ENCODE results near the gene DYTN.
"Not testable (repeated sequence)": the region's sequence is repeated elsewhere in the genome, so short reads cannot be mapped to it uniquely, and the experiment has no call there.

DYTN gene, protein sequence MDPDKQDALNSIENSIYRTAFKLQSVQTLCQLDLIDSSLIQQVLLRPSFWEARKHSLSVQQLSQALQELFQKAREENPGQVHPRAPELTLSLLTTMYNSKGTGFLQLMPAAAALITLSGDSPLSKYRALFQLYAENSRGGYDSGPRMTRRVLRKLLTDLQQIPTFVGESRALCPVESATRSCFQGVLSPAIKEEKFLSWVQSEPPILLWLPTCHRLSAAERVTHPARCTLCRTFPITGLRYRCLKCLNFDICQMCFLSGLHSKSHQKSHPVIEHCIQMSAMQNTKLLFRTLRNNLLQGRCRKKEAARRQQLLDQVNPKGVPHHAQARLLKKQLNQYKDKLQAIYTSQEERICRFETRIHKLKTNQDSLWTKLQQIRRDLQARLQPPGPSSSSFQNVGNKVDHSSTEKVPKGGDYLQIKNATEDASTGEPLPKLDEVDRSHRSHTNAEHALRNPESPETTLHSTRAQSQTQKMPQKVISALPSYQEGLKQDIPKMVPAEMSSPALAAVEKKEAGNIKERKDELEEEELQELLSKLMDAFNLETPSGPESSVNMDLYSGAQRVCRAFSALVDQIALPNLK

DNA sequence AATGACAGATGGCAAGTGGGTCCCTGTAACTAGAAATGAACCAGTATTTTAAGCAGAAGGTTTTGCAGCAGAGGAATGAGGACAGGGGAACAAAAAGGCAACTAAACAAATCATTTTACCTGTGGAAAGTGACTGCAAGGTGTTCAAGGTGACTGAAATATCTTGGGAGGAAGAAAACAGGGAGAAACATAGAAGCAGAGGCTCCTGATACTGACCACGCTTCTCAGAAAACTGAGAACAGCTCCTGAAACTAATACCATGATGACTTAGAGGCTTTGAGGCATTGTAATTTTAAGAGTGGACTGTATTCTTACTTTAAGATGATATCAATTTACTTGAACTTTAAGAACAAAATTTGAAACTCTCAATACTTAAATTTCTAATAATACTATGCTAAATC lies at the start of gene DYTN:
TSS of gene DYTN (minus strand) at position 101 of the 400 bp plus-strand sequence. CDS start 117 bp downstream, outside the sequence.
- DNase-seq (ENCODE audit: low read depth), result no peak

DNA sequence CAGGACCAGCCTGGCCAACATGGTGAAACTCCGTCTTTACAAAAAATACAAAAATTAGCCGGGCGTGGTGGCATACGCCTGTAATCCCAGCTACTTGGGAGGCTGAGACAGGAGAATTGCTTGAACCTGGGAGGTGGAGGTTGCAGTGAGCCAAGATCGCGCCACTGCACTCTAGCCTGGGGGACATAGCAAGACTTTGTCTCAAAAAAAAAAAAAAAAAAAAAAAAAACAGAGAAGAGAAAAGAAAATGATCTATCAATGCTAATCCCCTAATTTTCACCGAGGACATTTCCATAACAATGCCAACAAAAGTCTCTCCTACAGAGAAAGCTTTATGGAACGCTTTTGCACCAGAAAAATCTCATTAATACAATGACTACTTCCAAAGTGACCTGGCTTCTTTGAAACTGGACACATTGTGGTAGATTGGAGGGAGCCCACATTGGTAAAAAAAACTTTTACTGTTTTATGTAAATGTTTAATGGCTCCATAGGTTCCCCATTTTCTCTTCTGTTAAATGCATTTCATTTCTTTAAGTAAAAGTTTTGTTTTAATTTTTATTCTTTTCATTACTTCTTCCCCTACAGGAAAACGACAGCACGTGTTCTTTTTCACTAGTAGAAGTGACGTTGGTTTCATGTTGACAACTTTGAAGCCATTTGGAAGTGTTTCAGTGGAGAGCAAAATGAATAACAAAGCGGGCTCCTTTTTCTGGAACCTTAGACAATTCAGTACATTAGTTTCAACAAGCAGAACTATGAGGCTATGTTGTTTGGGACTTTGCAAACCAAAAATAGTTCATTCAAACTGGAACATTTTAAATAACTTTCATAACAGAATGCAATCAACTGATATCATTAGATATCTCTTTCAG lies 48.1 kb upstream of the DYTN start:
- no peak for DNase-seq (ENCODE audit: low read depth)

DNA sequence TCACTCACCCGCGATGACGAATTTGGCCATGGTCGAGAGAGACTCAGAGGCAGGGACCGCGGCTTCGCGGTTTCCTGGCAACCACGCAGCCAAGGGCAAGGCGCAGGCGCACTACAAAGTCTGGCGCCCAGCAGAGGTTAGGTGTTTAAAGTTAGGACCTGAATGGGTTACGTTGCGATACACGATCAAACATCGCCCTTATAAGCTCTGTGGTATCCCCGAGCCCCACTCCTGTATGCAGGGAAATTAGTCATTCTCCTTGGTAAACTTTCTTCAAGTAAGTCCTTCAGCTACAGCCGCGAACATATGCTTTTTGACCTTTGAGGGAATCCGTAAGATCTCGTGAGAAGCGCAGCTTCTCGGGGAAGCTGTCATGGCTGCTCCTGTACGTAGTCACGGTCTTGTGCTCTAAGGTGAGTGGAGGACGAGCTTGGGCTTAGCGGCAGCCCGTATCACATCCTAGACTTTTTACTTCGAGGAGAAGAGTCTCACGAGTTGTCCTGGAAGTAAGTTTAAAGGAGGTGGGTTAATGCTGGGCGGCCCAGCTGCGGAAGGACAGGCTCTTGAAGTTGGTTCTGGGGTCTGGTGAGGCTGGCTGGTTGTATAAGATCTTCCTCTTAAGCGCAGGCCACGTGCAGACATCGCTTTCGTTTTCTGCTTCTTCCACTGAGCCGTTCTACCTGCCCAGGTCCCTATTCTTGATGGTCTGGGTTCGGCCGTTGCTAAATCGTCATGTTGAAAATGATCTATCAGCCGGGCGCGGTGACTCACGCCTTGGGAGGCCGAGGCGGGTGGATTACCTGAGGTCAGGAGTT lies 47.3 kb upstream of the DYTN start, which contains the start of the genes FASTKD2 and MDH1B:
TSS of gene FASTKD2 (plus strand) at position 365 of the 815 bp plus-strand sequence. CDS start 1,088 bp downstream, outside the sequence.
TSS of gene MDH1B (minus strand) at position 87 of the 815 bp plus-strand sequence. CDS start at position 30, 57 bp downstream.
- peak; percentile 77 for DNase-seq (ENCODE audit: low read depth)

DNA sequence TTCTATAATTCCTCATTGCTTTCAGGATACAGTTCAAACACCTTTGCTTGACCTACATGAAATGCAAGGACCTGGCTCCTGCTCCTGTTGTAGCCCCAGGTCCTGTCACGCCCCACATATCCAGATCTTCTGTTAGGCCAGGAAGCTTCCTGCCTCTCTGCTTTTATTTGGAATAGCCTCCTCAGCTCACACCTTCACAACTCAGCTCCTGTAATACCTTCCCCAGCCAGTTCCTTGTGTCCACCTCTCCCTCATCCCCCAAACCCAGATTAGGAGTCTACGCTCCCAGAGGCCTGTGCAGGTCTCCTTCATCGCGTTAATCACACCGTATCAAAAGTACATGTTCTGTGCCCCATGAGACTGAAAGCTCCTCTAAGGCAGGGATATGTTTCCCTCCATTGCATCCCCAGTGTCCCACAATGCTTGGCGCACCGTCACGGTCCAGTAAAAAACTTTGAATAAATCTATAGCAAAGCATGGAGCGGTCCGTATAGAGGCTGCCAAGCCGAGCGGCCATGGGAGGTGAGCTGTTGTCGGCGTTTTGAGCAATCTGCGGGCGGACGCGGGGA lies 46.6 kb upstream of the DYTN start:
- DNase-seq (ENCODE audit: low read depth), result no peak

DNA sequence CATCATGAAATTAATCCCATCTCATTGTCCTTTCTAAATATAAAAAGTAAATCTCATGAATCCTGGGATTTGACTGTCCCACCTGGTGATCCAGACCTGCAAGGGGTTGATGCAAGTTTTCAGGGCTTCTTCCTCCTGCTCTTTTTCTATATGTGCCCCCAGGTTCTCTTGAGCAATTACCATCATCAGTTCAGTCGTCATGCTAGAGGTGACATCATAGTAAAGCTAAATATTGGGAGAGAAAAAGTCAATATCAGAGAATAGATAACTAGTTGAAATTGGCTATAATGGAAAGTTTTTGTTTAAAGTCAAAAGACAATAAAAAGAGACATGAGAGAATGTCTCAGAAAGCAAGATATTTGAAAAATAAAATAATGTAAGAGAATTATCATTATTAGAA lies 38.6 kb upstream of the DYTN start:
- no peak for DNase-seq (ENCODE audit: low read depth)

DNA sequence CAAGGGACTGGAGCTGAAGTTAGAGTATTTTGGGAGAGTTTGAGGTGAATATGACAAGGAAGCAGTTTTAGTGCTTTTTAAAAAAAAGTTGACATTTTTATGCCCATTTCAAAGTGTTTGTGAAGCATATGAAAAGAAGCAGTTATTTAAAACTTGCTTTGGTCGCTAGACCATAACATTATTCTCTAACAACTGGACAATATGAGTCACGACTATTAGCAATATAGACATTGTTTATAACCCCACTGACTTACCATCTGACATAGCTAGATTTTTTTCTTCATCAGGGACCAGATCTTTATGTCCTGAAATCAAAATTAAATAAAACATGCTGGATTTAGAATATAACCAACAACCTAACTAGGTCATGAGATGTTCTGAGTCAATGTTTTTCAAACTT lies 22.6 kb upstream of the DYTN start:
- no peak for DNase-seq (ENCODE audit: low read depth)

DNA sequence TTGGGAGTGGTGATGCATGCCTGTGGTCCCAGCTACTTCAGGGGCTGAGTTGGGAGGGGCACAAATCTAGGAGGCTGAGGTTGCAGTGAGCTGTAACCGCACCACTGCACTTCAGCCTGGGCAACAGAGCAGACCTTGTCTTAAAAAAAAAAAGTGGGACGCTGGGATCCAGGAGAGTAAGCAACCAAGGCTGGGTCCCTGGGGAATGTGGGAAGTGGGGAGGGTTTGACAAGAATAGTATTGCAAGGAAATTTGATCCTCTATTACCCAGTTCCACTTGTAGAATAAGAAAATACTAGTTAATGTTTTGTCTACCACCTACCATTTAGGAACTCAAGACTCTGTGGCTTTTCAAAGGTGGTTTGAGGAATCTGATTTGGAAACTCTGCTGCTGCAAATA lies 21.1 kb upstream of the DYTN start:
- DNase-seq (ENCODE audit: low read depth), result no peak

DNA sequence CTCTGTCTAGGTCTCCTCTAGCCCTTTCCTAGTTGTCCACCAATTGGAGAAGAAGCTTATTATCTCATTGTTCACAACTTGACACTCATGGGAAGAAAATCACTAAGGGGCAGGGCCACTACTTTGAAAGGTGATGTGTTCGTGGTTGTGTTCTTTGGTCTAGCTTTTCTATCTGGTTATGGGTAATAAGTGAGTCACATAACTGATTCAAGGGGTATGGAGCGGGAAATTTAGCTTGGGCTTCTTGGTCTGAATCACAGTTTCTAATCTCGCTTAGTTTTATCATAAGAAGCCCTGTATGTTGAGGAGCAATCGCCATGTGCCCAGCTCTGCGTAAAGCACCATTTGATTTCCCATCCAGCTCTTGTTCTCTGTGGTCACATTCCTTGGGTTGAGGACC lies 18.7 kb upstream of the DYTN start:
- DNase-seq (ENCODE audit: low read depth), result no peak

DNA sequence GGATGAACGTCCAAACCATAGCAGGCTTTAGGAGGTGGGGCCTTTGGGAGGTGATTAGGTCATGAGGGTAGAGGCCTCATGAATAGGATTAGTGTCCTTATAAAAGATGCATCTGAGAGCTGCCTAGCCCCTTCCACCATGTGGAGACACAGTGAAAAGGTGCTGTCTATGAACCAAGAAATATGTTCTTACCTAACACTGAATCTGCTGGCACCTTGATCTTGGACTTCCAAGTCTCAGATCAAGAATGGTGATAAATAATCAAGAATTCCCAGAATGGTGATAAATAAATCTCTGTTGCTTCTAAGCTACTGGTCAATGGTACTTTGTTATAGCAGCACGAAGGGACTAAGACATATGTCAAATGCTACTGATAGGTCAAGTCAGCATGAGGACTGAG lies 15.1 kb upstream of the DYTN start:
- no peak for DNase-seq (ENCODE audit: low read depth)

DNA sequence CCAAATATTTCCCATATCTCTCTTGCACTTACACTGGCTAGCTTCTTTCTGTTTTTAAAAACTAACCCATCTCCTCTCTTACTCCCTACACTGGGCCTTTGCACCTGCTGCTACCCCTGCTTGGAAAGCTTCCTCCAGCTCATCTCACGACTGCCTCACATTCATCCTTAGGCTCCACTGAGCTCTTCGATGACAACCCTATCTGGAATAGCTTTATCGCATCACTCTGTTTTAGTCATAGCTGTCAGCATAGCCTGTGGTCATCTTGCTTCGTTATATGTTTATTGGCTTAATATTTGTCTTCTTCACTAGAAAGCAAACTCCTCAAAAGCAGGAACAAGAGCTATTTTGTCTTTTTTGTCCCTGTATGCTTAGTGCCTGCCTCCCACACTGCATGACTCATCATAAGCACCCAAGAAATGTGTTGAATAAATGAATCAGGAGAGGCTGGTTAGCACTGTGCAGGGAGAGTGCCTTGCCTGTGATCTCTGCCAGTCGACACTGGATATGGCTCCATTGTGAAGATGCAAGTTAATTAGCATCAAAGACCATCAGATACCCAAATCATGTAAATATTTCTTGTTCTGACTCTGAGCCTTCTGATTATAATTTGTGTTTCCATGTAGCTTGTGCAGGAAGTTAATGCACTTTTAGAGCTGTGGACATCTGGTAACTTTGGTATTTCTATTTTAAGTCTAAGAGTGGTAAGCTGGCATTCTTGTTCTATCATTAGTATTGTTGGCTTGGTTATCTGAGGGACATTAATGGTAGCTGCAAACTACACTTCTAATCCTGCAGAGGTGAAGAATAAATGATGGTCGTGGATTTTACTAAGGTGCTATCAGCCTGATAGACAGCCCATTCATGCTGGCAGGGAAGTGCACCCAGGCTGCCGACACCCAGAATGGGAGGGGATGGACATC lies 10.3 kb upstream of the DYTN start:
- DNase-seq (ENCODE audit: low read depth), result no peak

DNA sequence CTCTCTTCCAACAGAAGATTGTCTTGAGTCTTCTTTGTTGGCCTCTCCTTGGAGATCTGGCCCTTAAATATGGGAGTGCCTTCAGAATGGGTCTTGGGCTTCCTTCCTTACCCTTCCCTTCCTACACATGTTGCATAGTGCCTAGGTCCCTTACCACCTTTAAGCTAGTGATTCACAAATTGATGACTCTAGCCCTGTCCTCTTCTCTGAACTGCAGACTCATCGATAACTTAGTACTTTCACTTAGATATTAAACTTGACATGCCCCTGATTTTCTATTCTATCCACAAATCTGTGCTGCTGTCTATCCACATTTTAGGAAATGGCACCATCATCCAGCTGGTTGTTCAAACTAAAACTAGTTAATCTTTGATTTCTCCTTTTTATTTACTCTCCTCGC lies 9.1 kb upstream of the DYTN start:
- no peak for DNase-seq (ENCODE audit: low read depth)

DNA sequence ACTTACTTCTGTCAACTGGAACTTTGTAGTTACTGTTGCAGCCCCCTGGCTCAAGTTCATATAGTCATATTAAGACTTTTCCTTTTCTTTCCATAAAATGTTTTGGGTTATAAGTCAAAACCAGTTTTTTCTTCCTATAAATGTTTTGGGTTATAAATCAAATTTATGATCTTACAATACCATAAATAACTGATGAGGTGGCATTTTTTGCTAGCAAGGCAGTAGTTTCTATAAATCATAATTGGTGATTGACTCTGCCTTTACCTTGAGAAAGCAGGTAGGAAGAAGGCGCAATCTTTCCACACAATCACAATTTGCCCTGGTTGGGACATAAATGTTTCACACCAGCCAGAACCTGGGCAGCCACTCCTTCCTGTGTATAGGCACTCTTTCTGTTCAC lies 5.1 kb upstream of the DYTN start:
- no peak for DNase-seq (ENCODE audit: low read depth)

DNA sequence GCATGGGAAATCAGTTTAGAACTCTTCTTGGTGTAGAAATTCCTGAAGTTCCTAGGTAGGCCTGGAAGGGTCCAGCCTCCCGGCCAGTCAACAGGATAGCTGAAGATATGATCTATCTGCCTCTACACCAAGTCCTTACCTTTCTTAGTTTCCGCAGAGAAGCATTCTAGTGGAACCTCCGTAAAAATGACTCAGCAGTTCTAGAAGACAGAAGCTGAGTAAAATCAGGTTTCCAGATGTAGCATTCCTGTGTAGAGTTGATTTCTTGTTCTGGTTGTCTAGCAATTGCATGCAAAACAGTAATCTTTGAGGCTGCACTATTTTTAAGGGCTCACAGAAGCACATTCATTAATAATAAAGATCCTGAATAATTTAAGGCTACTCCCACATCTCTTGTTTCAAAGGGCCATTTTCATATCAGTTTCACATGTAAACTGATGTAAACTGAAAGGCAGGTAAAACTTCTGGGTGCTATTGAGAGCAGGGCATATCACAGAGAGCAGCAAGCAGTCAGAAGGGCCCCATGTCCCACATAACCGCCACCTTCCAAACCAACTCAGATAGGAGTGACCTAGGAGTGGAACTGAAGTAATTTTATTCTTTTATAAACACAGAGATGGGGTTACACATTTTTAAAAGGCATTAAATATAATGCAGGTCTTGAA lies 3.2 kb upstream of the DYTN start:
- no peak for DNase-seq (ENCODE audit: low read depth)

DNA sequence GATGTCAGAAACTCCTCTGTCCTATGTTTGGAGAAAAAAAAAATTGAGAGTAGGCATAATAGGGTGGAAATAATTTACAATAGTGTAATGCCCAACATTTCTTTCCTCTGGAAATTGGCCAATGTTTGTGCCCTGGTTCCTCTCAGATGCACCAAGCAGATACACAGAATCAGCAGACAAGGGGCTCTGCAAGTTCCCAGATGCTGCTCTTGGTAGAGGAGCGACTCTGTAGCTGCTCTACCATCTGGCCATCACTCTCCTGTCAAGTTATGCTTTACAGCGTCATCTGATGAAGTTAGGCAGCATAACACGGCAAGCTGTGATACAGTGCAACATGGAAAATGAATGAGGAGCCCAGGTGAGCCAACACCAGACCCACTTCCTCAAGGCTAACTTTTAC lies 1.6 kb downstream of the DYTN start:
- no peak for DNase-seq (ENCODE audit: low read depth)

DNA sequence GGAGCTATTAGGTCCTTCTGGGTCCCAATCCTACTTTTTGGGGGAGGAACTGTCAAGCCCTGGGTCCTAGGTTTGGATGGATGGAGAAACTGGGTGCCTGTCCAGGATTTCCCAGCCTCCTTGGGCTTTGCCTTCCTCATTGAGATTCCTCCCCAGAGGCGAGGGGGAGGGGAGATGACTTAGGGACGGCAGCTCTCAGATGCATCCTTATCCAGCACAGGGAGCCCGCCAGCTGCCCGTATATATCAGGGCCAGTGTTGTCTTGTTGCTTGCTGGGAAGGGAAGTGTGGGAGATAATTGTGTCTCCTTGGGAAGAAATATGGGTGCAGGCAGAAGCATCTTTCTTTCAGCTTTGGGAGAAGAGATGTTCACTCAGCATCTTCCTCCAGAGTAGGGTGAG lies 3.0 kb downstream of the DYTN start:
- DNase-seq (ENCODE audit: low read depth), result not testable (repeated sequence)

DNA sequence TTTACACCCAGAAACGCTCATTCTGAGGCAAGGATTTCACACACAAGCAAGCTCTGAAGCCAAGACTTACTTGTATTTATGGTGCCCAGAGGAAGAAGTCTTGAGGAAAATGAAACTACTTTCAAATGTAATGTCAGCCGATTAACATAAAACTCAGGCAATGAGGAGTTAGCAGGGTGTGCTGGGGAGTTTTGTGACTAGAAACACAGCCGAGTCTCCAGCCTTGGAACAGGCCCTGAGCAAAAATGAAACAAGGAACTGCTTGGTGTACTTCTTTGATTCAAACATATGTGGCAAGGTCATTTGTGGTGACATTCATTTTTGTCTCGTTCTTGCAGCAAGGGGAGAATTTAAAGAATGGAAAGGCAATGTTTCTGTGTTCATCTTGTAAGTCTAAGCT lies 4.5 kb downstream of the DYTN start:
- no peak for DNase-seq (ENCODE audit: low read depth)

DNA sequence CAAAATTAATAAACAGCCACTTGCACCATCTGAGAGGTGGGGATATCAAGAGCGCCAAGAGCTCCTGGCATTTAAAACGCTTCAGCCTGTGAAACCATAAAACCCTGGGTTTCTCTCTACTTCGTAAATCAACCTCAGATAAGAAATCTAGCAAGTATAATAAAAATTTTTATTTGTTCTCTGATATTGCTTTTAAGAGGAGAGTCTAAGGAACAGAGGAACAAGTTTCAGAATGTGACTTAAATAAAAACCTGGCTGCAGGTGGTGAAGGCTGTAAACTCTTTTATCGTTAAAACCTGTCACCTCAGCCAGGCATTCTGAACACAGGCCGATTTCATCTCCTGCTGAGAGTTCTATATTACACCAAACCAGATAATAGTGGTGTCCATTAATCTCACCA lies 9.9 kb downstream of the DYTN start:
- no peak for DNase-seq (ENCODE audit: low read depth)

DNA sequence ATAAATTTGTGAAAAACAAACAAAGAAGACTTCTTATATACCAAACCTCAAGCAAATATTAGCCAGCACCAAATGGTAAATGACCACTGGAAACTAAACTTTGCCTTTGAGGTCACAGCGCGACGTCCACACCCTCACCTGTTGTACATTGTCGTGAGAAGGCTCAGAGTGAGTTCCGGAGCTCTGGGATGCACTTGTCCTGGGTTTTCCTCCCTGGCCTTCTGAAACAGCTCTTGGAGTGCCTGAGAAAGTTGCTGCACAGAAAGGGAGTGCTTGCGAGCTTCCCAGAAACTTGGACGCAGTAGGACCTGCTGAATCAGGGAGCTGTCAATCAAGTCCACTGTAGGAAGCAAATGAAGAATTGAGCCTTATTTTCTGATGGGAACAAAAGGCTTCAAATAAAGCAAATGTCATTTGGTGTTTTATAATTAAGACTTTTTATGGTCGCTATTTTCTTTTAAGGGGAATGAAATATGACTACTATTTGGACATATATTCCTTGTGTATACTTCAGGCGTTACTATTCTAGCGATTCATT lies 11.0 kb downstream of the DYTN start:
- DNase-seq (ENCODE audit: low read depth), result no peak

DNA sequence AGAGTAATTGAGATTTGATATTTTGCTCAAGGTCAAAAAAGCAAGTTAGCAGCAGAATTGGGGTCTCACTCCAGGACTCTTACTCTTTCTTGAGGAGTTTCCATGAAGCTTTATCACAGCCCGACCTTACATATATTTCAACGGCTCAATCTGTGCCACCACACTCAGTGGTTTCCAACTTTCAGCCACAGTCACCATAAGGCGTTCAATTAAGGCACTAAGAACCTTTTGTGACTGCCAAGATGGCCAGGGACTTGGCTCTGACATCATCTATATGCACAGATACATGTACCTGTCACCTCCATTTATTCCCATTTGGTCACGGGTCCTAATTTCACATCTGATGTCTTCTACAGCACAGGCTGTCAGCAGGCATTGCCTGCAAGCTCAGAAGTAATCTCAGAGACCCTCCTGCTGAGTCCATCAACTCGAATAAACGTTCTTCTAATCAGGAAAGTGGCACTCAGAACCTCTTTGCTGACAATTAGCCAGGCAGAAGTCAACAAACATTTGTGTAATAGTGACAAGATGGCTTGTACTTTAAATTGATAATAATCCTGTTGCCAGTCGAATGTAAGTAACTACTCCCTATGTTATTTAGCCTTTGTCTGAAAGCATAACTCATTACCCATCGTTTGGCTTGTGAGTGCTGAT lies 16.1 kb downstream of the DYTN start:
- DNase-seq (ENCODE audit: low read depth), result no peak

Measured in HS-27A (cell line).